Activated CD4-positive, alpha-beta memory T cell treated with anti-CD3 and anti-CD28 coated beads, Interleukin-2, amount 10 ng/mL, durations not matched to agents 7 days and 5 days (primary cell): ENCODE results near the gene HRH4. TPM values are rescaled to one million over a fixed set of nuclear protein-coding genes. Genes with fewer than 3 reads are reported as not detected.

Experiments
- total RNA-seq, 2 experiments: library from RNA; stranded (reverse); gene quantifications; one replicate each; pipeline ENCODE4 v1.2.3, GENCODE V29; 2021

HRH4 gene
- total RNA-seq, 2 experiments from 2014 or later = 0.43 to 0.65 TPM

Other genes starting within 250 kb of the HRH4 start
- under 1 TPM; 0.53 to 0.93 TPM for gene OSBPL1A, start 62.8 kb upstream of the HRH4 start, total RNA-seq
- gene IMPACT, start 34.0 kb upstream of the HRH4 start, total RNA-seq = 1 to 10 TPM; 6.9 to 8.2 TPM